AG04449 (cell line): ENCODE measurements around the gene KRT82.

ENCODE experiments used
- CTCF ChIA-PET: fragments of 350-600 bp; formaldehyde crosslinking; extraction: SDS; loops from one replicate; lab custom pipeline; 2021; ENCODE audit warnings: antibody characterized with exemption; lab: Yijun Ruan, JAX
- POLR2A ChIA-PET: fragments of 400-600, 350-600 bp; formaldehyde crosslinking; extraction: SDS; loops from one replicate; lab custom pipeline; 2020; ENCODE audit warnings: antibody characterized with exemption, inconsistent platforms; lab: Yijun Ruan, JAX
- DNase-seq: peaks from one replicate; pipeline ENCODE4 v3.0.0-alpha.2; 2010; ENCODE audit warnings: low read depth, low spot score
- H3K4me3 ChIP-seq: 2 replicates; pipeline ENCODE4 v1.5.1; 2011; ENCODE audit warnings: low read depth, mild to moderate bottlenecking, control low read depth, low read length
- CTCF ChIP-seq: IDR thresholded peaks from one replicate; pipeline ENCODE4 v1.5.1; 2011; ENCODE audit warnings: mild to moderate bottlenecking, moderate library complexity, low read length, control low read depth, inconsistent platforms; ENCODE audit not compliant: insufficient read depth; ENCODE audit errors: missing control alignments

Gene KRT82

GRCh38 chr12:52441320-52441911 is 35.3 kb upstream of the KRT82 start:
- DNase-seq, result no peak
- ChIA-PET POLR2A (interaction anchor here (0.6 kb wide), 1 partner anchor 10 kb away, joined by 5 read pairs; no protein-coding TSS in a partner anchor), CTCF (interaction anchor here (1.0 to 1.9 kb wide), 6 partner anchors 45 to 429 kb away, joined by 3 to 7 read pairs (median 4); no protein-coding TSS in a partner anchor)
- no peak for TF ChIP-seq CTCF
- no peak overlapping the region for H3K4me3 ChIP-seq

GRCh38 chr12:52440821-52441319 is 34.7 kb upstream of the KRT82 start:
- ChIA-PET POLR2A (interaction anchor here (0.6 kb wide), 1 partner anchor 10 kb away, joined by 5 read pairs; no protein-coding TSS in a partner anchor), CTCF (interaction anchor here (1.0 to 1.9 kb wide), 5 partner anchors 45 to 425 kb away, joined by 3 to 7 read pairs (median 4); no protein-coding TSS in a partner anchor)
- peak; percentile 34 for DNase-seq
- H3K4me3 ChIP-seq, result no peak overlapping the region
- no peak for TF ChIP-seq CTCF

- POLR2A ChIA-PET, result no interaction called here
- no peak overlapping the region for H3K4me3 ChIP-seq
- CTCF ChIA-PET, result interaction anchor here (1.8 to 1.9 kb wide), 2 partner anchors 68 to 70 kb away, joined by 5 to 7 read pairs; no protein-coding TSS in a partner anchor
- TF ChIP-seq CTCF, result no peak
- DNase-seq, result no peak
Measured at GRCh38 chr12:52439845-52440244, 33.7 kb upstream of the KRT82 start.

GRCh38 chr12:52439420-52439819 is 33.3 kb upstream of the KRT82 start:
- DNase-seq, result no peak
- ChIA-PET POLR2A (no interaction called here), CTCF (interaction anchor here (1.9 kb wide), 1 partner anchor 67 kb away, joined by 7 read pairs; no protein-coding TSS in a partner anchor)
- H3K4me3 ChIP-seq, result no peak overlapping the region
- TF ChIP-seq CTCF, result no peak

GRCh38 chr12:52438305-52439301 is 32.5 kb upstream of the KRT82 start:
- no peak for DNase-seq
- TF ChIP-seq CTCF, result no peak

GRCh38 chr12:52437508-52437907 is 31.4 kb upstream of the KRT82 start:
- POLR2A ChIA-PET, result no interaction called here
- CTCF ChIA-PET, result no interaction called here
- no peak overlapping the region for H3K4me3 ChIP-seq
- no peak for TF ChIP-seq CTCF
- DNase-seq, result no peak

More at GRCh38 chr12:52438305-52439301, 32.5 kb upstream of the KRT82 start:
- POLR2A ChIA-PET, result no interaction called here
- no peak overlapping the region for H3K4me3 ChIP-seq
- CTCF ChIA-PET, result no interaction called here
